ENCODE data around the gene SDK2.
A peak's percentile ranks its signal among the peaks of the same experiment; 100 is the strongest.
"Not testable (repeated sequence)": the region's sequence is repeated elsewhere in the genome, so short reads cannot be mapped to it uniquely, and the experiment has no call there.

The SDK2 gene

GRCh38 chr17:73334771-73335513, 309.3 kb downstream of the SDK2 start:
- DNase-seq: no peak

GRCh38 chr17:73333445-73333844, 310.8 kb downstream of the SDK2 start:
- DNase-seq: not testable (repeated sequence)

GRCh38 chr17:73331060-73331459, 313.2 kb downstream of the SDK2 start:
- DNase-seq: no peak

- no peak for DNase-seq
These were observed 316.6 kb downstream of the SDK2 start for GRCh38 chr17:73327676-73328075.

- DNase-seq: no peak
These were observed 318.8 kb downstream of the SDK2 start for GRCh38 chr17:73325527-73325842.

GRCh38 chr17:73324711-73325526, 319.3 kb downstream of the SDK2 start:
- no peak for DNase-seq

- DNase-seq: no peak
These were observed 320.1 kb downstream of the SDK2 start for GRCh38 chr17:73324160-73324475.

- no peak for DNase-seq
These were observed 320.7 kb downstream of the SDK2 start for GRCh38 chr17:73323409-73324159.

GRCh38 chr17:73320601-73321264, 323.5 kb downstream of the SDK2 start:
- DNase-seq: no peak

- DNase-seq: no peak
These were observed 324.5 kb downstream of the SDK2 start for GRCh38 chr17:73319766-73320165.

GRCh38 chr17:73318836-73319235, 325.4 kb downstream of the SDK2 start:
- DNase-seq: peak; percentile 75

- DNase-seq: no peak
These were observed 325.8 kb downstream of the SDK2 start for GRCh38 chr17:73318427-73318813.

- DNase-seq: no peak
These were observed 326.5 kb downstream of the SDK2 start for GRCh38 chr17:73317513-73318426.

- DNase-seq: no peak
These were observed 327.2 kb downstream of the SDK2 start for GRCh38 chr17:73316919-73317505.

GRCh38 chr17:73315471-73315870, 328.8 kb downstream of the SDK2 start:
- DNase-seq: no peak

- DNase-seq: peak; percentile 20
These were observed 330.6 kb downstream of the SDK2 start for GRCh38 chr17:73313526-73314127.

GRCh38 chr17:73312887-73313286, 331.4 kb downstream of the SDK2 start:
- DNase-seq: not testable (repeated sequence)

GRCh38 chr17:73311781-73312641, 332.2 kb downstream of the SDK2 start, which contains the start of gene CDC42EP4:
CDC42EP4 (minus strand) TSS chr17:73312001; CDS start chr17:73286500, 25,501 bp downstream.
- DNase-seq: peak; percentile 96

GRCh38 chr17:73311428-73311780, 332.8 kb downstream of the SDK2 start:
- DNase-seq: no peak

All from hematopoietic multipotent progenitor cell treated with erythropoietin and hydrocortisone succinate and interleukin-3 and kit ligand, for 4 days (in vitro differentiated cells).